Activated CD4-positive, alpha-beta T cell treated with anti-CD3 and anti-CD28 coated beads, Interleukin-2, amount 50 U/mL, for 16 hours (primary cell): Measurements from ENCODE around the gene ATXN1.
"Not testable (repeated sequence)": the region's sequence is repeated elsewhere in the genome, so short reads cannot be mapped to it uniquely, and the experiment has no call there.

Experiments used
- DNase-seq: peaks from one replicate; pipeline ENCODE4 v3.0.0-alpha.2; 2020

ATXN1 gene

DNA sequence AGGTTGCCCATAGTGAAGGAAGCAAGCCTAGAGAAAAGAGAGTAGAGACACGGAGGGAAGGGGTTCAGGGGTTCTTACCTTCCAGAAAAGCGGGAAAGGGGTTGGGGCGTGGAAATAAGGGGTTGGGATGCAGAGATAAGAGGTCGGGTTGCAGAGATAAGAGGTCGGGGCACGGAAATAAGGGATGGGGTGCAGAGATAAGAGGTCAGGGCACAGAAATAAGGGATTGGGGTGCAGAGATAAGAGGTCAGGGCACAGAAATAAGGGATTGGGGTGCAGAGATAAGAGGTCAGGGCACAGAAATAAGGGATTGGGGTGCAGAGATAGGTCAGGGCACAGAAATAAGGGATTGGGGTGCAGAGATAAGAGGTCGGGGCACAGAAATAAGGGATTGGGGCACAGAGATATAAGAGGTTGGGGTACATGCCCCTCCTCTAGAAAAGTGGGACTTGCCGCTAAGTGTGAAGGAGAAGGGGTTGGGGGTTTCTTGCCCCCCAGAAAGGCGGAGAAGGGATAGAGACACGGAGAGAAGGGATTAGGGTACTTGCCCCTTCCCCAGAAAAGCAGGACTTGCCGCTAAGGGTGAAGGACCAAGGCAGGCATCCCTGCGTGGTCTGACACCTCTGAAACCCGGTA, 497.7 kb downstream of the ATXN1 start:
- DNase-seq = not testable (repeated sequence)

DNA sequence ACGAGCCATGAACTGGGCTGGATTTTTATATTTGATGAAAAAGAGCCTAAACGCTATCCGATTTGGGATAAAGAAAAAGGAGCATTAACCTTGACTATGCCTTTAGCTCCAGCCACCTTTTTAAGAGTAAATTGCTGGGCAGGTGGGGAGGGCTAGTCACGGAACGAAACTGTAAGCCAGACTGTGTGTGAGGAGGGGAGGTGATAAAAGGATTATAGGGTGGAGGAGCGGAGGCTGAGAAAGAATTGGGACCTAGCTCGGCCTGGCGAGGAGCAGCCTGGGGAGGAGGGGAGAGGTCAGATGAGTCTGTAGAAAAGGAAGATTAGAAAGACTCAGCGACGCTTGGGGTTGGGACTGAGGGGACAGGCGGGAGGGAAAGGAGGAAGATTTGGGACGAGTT, 498.5 kb downstream of the ATXN1 start:
- DNase-seq = not testable (repeated sequence)

DNA sequence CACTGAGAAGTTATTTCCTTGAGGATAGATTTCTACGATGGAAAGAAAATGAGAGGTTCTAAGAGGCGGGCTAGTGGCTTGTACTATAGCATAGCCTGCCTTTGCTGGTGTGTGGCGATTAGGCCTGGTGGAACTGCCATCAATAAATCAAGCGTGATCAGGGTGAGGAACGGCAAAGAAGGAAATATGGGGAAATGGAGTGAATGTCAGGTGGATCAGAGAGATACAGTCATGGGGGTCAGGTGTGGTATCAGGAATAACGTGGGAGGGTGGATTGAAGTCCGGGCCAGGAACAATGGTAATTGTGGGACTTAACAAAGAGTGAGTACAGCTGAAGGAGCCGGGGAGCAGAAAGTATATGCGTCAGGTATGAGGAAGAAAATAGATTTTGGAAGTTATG, 500.7 kb downstream of the ATXN1 start:
- not testable (repeated sequence) for DNase-seq

DNA sequence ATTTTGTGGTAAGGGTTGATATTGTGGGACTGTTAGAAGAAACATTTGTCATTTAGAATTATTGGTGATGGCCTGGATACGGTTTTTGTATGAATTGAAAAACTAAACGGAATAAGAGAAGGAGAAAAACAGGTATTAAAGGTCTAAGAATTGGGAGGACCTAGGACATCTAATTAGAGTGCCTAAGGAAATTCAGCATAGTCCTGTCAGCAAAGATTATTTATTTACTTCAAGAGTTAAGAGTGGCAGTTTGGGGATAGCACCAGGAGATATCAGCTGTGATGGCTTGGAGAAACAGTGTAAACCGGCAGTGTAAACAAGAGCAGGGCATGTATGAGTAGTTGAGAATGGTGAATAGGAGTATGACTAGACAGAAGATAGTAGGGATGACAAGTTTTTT, 501.7 kb downstream of the ATXN1 start:
- DNase-seq = not testable (repeated sequence)

DNA sequence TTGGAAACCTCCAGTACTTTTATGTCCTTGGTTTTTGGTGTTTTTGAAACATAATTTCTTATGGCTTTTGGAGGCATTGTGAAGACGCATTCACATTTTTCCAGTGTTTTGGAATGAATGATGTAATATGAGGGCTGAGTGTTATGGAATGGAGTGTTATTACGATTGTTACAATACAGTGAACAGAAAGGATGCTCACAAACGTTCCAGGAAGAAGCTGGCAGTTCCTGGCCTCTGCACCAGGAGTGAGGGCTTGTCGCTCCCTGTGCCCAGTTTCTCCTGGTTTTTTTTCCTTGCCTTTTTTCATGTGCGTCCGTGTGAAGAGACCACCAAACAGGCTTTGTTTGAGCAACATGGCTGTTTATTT, 502.6 kb downstream of the ATXN1 start:
- no peak for DNase-seq

DNA sequence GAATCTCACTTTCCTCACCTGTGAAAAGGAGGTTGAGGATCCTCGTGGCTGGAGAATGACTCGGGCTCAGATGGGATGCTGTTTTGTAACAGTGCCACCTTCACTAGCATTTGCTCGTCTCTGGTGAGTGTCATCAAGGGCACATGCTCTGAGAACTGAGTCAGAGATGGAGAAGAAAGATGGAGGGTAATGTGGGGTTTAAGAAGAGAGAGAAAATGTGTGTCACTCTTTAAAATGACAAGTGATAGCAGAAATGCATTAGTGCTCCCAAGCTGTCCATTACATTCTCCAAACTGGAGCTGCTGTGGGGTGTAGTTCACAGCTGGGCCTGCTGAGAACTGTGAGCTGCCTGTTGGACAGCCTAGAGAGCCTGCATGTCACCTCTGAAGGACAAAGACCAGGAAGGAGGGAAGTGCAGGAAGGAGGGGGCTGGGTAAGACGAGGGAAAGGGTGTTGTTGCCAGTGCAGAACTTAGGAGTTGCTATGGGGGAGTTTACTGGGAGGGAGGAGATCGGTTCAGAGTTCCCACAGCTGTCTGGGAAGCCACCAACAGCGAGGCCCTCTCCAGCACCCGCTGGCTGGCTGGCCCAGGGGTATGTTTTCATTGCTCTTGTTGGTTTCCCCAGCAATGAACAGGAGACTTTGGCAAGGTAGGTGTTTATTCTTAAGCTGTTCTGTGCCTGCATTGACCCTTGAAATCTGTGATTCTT, 503.1 kb downstream of the ATXN1 start:
- DNase-seq = no peak

DNA sequence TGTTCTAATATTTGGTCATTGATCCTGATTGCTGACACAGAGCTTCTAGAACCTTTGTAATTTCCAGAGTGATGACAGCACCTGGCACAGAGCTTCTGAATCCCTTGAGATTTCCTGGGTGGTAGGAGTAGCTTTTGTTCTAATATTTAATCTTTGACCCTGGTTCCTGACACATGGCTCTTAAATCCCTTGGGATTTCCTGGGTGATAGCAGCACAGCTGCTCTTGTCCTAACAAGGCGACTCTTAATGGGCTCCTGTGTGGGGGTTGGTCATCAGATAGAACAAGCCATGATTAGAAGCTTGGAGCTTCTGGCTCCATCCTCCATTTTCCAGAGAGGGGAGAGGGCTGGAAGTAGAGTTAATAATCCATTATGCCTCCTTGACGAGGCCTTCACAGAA, 504.5 kb downstream of the ATXN1 start:
- DNase-seq = no peak

DNA sequence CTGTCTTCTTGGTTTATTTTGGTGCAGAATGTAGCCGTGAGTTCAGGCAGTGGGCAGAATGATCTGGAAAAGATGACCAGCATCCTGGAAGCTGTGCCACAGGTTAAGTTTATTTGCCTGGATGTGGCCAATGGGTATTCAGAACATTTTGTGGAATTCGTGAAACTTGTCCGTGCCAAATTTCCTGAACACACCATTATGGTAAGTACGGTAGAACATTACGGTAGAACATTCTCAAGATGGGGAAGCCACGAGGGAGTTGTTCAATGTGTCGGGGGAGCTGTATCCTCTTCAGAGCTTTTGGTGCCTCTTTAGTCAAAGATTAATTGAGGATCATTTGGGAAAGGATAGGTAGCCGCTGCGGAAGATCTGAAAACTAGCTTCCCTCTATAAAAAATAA, 506.7 kb downstream of the ATXN1 start:
- no peak for DNase-seq

DNA sequence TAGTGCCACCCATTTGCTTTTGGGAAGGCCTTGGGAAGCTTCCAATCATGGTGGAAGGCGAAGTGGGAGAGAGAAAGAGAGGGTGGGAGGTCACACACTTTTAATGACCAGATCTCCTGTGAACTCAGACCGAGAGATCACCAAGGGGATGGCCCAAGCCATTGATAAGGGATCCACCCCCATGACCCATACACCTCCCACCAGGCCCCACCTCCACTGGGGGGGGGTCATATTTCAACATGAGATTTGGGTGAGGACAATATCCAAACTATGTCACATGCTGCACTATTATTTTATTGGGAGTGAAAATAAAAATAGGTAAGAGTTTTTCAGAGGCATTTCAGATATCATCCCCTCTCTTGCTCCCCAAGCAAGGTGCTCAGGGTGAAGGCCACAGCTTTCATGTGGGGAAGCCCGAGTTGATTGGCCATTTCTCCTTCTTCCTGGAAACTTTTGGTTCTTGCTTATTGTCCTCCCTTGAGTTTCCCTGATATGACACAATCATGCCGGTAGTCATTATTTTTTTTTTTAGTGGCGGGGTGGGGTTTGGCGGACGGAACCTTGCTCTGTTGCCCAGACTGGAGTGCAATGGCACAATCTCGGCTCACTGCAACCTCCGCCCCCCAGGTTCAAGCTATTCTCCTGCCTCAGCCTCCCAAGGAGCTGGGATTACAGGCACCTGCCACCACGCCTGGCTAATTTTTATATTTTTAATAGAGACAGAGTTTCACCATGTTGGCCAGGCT, 507.7 kb downstream of the ATXN1 start:
- DNase-seq = no peak

DNA sequence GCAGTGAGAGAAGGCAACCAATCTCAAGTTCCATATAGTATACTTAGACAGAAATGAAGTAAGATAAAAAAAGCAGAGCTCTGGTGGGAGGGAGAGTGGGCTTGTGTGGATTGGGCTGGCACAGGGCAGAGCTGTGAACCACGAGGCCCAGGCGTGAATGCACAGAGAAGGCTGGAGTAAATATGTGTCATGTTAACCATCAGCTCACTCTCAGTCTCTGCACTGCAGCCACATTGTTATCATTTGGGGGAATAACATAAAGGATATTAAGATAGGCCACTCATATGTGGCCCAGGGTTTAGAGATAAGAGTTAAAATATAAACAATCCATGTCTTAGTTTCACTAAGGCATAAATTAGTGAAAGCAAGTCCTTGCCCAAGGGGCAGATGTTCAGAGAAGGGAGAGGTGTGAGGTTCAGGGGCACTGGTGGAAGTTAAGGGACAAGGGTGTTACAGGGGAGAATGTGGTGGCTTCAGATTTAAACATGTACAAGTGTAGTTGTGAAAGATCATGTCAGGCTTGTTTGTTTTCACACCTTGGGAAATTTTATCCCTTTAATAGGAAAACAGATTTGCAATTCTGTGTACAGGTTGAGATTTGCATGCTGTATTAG, 508.5 kb downstream of the ATXN1 start:
- DNase-seq = no peak

DNA sequence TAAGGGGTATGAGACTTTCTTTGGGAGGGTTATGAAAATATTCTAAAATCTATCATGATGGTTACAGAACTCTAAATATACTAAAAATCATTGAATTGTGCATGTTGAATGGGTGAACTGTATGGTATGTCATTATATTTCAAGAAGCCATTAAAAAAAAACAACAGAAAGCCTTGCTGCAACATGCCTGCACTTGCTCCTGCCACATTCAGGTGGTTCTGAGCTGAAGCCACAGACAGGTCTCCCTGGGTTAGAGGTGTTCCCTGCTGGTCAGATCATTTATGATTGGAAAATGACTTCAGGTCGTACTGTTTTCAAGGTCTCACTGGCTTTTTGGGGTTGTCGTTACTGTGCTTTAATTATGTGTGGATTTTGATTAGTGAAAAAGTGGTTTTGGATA, 509.6 kb downstream of the ATXN1 start:
- DNase-seq = no peak

DNA sequence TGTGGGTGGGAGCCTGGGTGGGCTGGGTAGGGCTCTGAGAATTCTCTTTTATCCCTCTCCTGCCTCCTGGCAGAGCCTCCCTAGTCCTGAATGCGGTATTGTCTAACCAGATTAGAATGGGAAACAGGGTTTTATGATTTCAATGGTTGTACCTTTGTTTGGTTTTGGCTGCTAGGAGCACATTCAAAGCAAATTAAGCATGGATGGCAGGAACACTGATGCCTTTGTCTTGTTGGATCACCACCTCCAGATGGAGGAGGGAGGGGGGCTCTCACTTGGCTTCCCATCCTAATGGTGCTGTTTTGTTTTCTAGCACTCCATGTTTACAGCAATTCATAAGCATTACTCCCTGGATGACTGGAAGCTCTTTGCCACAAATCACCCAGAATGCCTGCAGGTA, 511.3 kb downstream of the ATXN1 start:
- no peak for DNase-seq
